ENCODE measurements around the gene HSPB9. TPM values are rescaled to one million over a fixed set of nuclear protein-coding genes. Genes with fewer than 3 reads are reported as not detected.
A peak's percentile ranks its signal among the peaks of the same experiment; 100 is the strongest.

The HSPB9 gene
- total RNA-seq, 6 donors from 2014 or later = 0.15 to 1.0 TPM; not detected in 4

GRCh38 chr17:42111265-42111636 lies 11.4 kb upstream of the HSPB9 start:
- H3K27ac ChIP-seq = peak overlapping the region; percentile 93 to 97 (median 94)
- ATAC-seq (ENCODE audit: low FRiP score in 2 of 2) = no peak
- H3K9me3 ChIP-seq = no peaks in the 10 kb centered on the region
- H3K4me1 ChIP-seq = peaks cover 17 to 33% (median 25%) of the 10 kb centered on the region in 4 donors
- no peaks in the 10 kb centered on the region for H3K27me3 ChIP-seq
- H3K4me3 ChIP-seq = peak overlapping the region in 3 of 4 donors; percentile 57 to 75 (median 68)
- DNase-seq = no peak
- H3K36me3 ChIP-seq = peaks cover 0 to 28% (median 10%) of the 10 kb centered on the region in 4 donors
- 92 to 94% methylated on average over 3 to 11 of the region's 11 CpGs for WGBS, 2 donors
- TF ChIP-seq EP300 (IDR thresholded peaks at IDR 0.05) (no peak), CTCF (IDR thresholded peaks at IDR 0.05) (no peak), POLR2AphosphoS5 (IDR thresholded peaks at IDR 0.05) (no peak), POLR2A (IDR thresholded peaks at IDR 0.05) (no peak)

- Histone ChIP-seq H3K9me3 (no peaks in the 10 kb centered on the region), H3K4me3 (peak overlapping the region; percentile 54 to 75 (median 62)), H3K4me1 (peaks cover 17 to 39% (median 25%) of the 10 kb centered on the region in 4 donors), H3K36me3 (peaks cover 0 to 30% (median 10%) of the 10 kb centered on the region in 4 donors), H3K27ac (peak overlapping the region; percentile 93 to 97 (median 94)), H3K27me3 (no peaks in the 10 kb centered on the region)
- DNase-seq (peak in 1 of 2 donors; percentile 42), ATAC-seq (ENCODE audit: low FRiP score in 2 of 2) (peak; percentile 58 to 65)
- 6% methylated on average over 11 of the region's 12 CpGs; no CpG with 5 or more reads in 1 of the 2 donors for WGBS, 2 donors
- TF ChIP-seq EP300 (IDR thresholded peaks at IDR 0.05) (no peak), POLR2A (IDR thresholded peaks at IDR 0.05) (no peak), POLR2AphosphoS5 (IDR thresholded peaks at IDR 0.05) (no peak)
Measured at GRCh38 chr17:42111871-42112551, 10.6 kb upstream of the HSPB9 start.

- ATAC-seq (ENCODE audit: low FRiP score in 2 of 2) (peak; percentile 90 to 93), DNase-seq (peak; percentile 86 to 89)
- peaks cover 17 to 34% (median 23%) of the 10 kb centered on the region in 4 donors for H3K4me1 ChIP-seq
- peaks cover 0 to 37% (median 12%) of the 10 kb centered on the region in 4 donors for H3K36me3 ChIP-seq
- H3K9me3 ChIP-seq = no peaks in the 10 kb centered on the region
- H3K27me3 ChIP-seq = no peaks in the 10 kb centered on the region
- peak within 1 kb of the TSS; percentile 54 to 75 (median 62) for H3K4me3 ChIP-seq
- H3K27ac ChIP-seq = peak within 1 kb of the TSS; percentile 93 to 97 (median 94)
- 0 to 2% methylated on average over 9 to 10 of the region's 10 CpGs for WGBS, 2 donors
- TF ChIP-seq POLR2AphosphoS5 (IDR thresholded peaks at IDR 0.05) (peak; percentile 74 to 82), POLR2A (IDR thresholded peaks at IDR 0.05) (peak in 2 of 4 donors; percentile 25 to 76), CTCF (IDR thresholded peaks at IDR 0.05) (no peak)
Measured at GRCh38 chr17:42112552-42113176, 9.9 kb upstream of the HSPB9 start, which contains the start of gene DHX58. Gene DHX58, minus strand, starts transcription at chr17:42112714. Its CDS starts 822 bp downstream, at chr17:42111892.

GRCh38 chr17:42113293-42114069 lies 9.1 kb upstream of the HSPB9 start:
- Histone ChIP-seq H3K27me3 (no peaks in the 10 kb centered on the region), H3K9me3 (no peaks in the 10 kb centered on the region), H3K27ac (peak overlapping the region; percentile 93 to 97 (median 94)), H3K4me1 (peaks cover 17 to 30% (median 19%) of the 10 kb centered on the region in 4 donors), H3K4me3 (no peak overlapping the region), H3K36me3 (peaks cover 0 to 38% (median 12%) of the 10 kb centered on the region in 4 donors)
- ATAC-seq (ENCODE audit: low FRiP score in 2 of 2) (no peak), DNase-seq (no peak)
- TF ChIP-seq EP300 (IDR thresholded peaks at IDR 0.05) = no peak
- no peak for TF ChIP-seq POLR2A (IDR thresholded peaks at IDR 0.05)
- TF ChIP-seq CTCF (IDR thresholded peaks at IDR 0.05) = no peak
- no peak for TF ChIP-seq POLR2AphosphoS5 (IDR thresholded peaks at IDR 0.05)
- 92 to 93% methylated on average over 18 to 28 of the region's 28 CpGs for WGBS, 2 donors

All from upper lobe of left lung (tissue), 6 donors.